Fibroblast of skin of left biceps (primary cell): ENCODE data around the gene CCDC34.
"Not testable (repeated sequence)": the region's sequence is repeated elsewhere in the genome, so short reads cannot be mapped to it uniquely, and the experiment has no call there.

Source experiments
- DNase-seq, 2 experiments: peaks; one replicate each; pipeline ENCODE4 v3.0.0-alpha.2; 2013; ENCODE audit warnings: low read depth in 2 of 2

CCDC34 gene

DNA sequence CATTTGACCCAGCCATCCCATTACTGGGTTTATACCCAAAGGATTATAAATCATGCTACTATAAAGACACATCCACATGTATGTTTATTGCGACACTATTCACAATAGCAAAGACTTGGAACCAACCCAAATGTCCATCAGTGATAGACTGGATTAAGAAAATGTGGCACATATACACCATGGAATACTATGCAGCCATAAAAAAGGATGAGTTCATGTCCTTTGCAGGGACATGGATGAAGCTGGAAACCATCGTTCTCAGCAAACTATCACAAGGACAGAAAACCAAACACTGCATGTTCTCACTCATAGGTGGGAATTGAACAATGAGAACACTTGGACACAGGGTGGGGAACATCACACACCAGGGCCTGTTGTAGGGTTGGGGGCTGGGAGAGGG, 36.0 kb downstream of the CCDC34 start:
- DNase-seq, result not testable (repeated sequence)

DNA sequence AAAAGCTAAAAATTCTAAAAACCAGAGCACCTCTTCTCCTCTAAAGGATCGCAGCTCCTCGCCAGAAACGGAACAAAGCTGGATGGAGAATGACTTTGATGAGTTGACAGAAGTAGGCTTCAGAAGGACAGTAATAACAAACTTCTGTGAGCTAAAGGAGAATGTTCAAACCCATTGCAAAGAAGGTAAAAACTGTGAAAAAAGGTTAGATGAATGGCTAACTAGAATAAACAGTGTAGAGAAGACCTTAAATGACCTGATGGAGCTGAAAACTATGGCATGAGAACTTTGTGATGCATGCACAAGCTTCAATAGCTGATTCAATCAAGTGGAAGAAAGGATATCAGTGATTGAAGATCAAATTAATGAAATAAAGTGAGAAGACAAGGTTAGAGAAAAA, 40.8 kb downstream of the CCDC34 start:
- DNase-seq, result not testable (repeated sequence)

DNA sequence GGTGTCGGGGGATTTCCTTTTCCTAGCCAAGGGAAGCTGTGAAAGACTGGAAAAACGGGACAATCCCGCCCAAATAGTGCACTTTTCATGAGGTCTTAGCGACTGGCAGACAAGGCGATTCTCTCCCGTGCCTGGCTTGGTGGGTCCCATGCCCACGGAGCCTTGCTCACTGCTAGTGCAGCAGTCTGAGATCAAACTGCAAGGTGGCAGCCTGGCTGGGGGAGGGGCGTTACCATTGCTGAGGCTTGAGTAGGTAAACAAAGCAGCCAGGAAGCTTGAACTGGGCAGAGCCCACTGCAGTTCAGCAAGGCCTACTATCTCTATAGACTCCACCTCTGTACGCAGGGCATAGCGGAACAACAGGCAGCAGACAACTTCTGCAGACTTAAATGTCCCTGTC, 41.7 kb downstream of the CCDC34 start:
- DNase-seq, result not testable (repeated sequence)

DNA sequence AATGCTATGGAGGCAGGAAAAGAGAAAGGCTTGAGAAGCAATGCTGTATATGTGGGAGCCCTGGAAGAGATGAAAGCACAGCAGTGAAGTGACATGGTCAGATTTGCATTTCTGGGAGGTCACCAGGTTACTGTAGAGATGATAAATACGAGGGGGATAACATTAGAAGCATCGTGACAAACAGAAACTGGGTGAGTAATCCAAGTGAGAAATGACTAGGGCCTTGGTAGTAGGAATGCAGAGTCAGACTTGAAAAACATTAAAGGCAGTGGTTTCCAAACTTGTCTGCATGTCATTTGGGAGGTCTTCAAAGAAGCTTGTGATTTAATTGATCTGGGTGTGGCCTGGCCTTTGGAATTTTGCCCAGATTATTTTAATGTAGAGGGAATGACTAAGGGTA, 43.9 kb downstream of the CCDC34 start:
- DNase-seq, result peak; percentile 57 to 65

DNA sequence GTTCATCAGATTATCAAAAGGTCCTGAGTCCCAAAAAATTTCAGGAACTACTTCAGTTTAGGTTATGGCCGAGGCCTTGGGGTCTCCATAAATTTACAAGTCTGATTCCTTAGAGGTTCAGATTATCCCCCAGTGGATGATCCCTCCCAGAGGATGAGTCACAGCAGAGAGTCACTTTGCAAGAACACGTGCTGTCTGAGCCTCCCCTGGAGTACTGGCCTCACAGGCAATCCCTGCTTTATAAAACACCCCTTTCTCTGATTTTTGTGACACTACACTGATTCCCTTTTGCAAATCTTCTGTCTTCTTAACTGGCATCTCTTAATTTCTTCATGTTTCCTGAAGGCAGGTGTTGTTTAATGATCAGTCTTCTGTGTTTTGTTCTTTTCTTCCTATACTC, 45.3 kb downstream of the CCDC34 start:
- no peak for DNase-seq

DNA sequence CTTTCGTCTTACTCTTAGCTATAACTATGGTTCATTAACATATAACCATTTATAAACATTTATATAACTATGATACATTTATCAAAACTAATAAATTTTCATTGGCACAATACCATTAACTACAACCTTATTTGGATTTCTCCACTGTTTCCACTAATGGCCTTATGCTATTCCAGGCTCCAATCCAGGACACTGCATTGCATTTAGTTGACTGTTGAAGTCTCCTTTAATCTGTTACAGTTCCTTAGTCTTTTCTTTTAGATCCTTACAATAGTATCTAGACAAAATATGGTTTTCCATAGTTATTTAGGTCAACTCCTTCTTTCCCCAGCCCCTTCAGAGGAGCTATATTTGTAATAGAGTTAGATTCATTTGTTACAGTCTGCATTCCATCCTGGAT, 47.2 kb downstream of the CCDC34 start:
- no peak for DNase-seq

DNA sequence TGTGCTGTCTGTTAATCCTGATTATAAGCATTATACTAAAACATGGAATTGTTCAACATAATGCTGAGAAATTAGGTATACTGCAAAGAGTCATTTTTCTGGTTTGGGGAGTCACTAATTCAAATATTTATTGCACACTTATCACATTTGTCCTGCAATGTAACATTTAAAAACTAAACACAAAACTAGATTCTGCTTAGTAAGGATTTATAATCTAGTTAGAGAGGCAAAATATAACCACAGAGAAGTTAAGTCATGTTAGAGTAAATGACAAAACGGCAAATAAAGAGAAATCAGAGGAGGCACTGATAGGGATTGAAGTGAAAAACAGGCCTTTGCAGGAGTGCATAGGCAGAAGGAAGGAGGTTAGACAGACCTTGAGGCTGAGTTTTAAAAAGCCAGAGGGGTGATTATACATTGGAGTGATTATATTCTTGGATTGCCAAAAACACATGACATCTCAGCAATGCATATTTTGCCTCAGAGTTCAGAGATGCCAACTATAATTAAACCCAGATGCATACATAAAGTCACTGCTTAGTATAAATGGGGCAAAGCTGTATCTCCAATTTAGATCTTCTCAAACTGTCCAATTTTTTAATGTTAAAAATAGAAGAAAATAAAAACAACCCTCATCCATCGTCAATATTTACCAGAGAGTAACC, 49.7 kb downstream of the CCDC34 start:
- no peak for DNase-seq

DNA sequence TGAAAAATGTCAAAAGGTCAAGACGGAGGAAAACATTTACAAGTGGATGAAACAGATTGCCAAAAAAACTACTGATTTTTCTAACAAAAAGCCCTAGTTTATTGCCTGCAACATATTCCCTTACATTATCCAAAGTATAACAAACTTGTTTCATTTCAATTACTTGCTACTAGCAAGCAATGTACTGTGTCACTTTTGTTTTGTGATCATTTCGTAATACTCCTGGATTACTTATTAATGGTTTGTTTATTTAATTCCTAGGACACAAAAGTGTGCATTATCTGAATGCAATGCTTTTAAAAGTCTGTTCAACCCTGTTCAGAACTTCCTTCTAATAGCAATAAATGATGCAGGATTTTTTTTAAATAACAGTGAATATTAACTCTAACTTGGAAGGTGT, 50.9 kb downstream of the CCDC34 start:
- DNase-seq, result no peak

DNA sequence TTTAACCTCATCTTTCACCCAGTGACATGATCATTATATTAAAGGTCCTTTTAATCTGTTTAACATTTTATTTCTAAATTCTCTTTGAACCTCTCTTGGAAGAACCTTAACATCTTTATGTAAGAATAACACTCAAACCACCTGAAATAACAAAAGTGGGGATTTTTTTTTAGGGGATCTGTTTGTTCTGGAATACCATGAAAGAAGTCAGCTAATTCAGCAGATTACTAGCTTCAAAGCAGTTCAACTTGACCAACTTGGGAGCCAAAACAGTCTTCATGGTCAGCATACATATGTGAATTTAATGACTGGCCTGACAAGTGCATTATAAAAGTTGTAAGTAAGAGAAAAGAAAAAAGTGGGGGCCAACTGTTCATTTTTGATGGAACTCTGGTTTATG, 52.3 kb downstream of the CCDC34 start:
- DNase-seq, result no peak

DNA sequence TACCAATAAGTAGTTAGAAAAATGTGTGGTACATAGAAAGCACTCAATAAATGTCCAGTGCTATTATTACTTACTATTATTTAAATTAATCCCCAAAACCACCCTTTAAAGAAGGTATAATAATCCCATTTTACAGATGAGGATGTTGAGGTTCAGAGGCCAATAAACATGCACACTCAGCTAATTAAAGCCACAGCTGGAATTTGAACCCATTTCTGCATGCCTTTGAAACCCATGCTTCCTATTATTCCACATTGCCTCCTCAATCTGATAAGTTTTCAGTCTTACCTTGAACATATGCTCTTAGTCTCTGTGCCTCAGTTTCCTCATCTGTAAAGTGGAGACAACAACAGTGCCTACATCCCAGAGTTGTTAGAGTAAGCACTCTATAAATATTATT, 52.8 kb downstream of the CCDC34 start:
- no peak for DNase-seq

DNA sequence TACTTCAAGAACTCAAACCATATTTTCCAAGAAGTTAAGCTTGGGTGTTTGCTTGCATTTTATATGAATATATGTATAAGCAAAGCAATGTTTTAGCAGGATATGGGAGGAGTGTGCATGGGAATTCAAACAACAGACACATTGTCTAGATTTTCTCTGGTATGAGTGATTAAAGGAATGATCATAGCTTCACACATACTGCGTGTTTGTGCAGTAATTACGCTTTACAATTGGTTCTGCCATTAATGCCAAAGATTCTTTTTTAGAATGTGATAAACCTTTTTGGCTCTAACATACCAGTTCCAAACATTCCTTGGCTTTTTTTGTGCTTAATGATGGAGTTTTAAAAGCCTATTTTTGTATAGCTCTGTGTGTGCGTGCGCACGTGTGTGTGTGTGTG, 54.0 kb downstream of the CCDC34 start:
- peak; percentile 90 to 93 for DNase-seq

DNA sequence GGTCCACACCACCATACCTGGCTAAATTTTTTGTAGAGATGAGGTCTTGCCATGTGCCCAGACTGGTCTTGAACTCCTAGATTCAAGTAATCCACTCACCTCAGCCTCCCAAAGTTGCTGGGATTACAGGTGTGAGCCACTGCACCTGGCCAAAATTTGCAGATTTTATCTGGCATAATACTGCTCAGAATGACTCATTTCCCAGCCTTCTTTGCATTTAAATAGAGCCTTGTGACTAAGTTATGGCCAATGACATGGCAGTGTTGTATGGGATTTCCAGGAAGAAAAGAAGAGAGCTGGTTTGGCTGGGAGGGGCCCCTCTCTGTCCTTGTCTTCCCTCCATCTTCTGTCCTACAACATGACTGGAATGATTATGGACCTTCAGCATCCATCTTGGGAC, 55.8 kb downstream of the CCDC34 start:
- DNase-seq, result no peak

DNA sequence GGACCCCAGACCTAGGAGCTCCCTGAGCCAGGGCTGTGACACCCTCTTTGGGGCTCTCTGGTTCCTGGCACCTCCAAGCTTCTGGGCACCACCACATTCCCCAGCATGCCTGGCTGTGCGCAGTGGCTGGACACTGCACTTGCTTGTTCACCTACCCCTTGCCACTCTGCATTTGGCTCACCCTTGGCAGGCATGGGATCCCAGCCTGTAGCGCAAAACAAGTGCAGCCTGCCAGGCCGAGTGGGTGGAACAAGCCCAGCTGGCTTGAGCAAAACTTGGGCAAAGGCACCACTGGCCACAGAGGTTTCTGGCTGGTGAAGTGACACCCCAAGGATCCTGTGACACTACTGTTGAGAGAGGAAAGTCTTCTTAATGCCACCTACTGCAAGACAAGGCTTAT, 57.3 kb downstream of the CCDC34 start:
- DNase-seq, result no peak

DNA sequence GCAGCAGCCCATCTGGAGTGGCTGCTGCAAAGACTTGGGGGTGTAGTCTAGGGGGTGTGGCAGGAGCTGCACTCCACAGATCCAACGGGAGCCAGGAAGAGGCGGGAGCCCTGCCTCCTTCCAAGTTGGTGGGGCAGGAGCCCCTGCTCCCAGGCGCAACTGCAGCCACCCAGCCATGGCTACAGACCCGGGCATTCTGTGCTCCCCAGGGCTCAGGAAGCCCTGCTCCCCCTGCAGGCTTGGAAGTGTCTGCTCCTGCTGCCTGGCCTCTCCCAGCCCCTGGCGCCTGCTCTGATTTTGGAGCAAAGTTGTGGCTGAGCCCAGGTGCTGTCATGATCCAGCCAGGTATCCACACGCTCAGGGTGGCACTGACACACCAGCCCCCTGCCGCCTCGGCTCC, 58.5 kb downstream of the CCDC34 start:
- no peak for DNase-seq

DNA sequence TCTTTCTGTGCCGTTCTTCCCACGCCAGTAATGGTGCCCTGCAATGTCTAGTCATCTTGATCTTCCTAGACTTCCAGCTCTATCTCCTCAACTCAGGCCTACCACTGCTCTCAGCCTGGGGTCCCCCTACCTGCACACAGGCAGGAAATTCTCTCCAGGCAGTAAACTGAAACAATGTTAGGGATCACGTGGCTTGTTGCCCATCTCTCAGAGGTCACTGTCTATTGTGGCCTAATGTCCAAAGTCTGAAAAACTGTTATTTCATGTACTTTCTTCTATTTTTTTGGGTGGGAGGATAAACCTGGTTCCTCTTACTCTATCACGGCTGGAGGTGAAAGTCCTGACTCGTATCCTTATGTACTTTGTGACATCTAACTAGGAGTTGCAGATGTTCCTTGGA, 59.1 kb downstream of the CCDC34 start:
- no peak for DNase-seq

DNA sequence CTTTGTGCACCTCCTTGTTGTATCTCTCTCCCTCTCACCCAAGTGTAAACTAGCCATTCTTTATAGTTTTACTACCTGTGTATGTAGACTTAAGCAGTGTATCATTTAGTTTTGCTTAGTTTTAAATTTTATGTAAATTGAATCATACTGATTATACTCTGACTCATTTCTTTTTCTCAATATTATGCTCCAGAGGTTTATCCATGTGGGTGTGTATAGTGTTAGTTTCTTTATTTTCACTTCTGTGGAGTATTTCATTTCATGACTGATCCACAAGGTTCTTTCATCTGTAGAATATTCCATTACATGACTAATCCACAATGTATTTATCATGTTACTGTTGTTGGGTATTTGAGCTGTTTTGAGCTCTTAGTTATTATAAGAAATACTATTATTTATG, 62.0 kb downstream of the CCDC34 start:
- DNase-seq, result no peak

DNA sequence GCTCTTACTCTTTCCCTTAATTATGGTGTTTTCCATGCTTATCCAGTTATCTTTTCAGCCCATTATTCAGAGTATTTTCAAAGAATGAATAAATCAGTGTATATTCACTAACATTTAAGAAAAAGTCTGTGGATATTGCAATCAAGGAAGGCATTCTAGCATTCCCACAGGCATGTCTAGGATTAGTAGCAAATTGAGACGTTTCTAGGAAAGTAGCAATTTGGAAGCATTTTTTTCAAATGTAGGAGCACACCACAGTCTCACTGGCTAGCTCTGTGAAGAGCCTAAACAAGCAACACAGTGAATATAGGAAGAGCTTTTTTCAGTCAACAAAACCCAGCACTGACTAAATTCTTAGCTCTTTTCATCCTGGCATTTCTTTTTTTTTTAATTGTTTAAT, 65.4 kb downstream of the CCDC34 start:
- DNase-seq, result no peak

DNA sequence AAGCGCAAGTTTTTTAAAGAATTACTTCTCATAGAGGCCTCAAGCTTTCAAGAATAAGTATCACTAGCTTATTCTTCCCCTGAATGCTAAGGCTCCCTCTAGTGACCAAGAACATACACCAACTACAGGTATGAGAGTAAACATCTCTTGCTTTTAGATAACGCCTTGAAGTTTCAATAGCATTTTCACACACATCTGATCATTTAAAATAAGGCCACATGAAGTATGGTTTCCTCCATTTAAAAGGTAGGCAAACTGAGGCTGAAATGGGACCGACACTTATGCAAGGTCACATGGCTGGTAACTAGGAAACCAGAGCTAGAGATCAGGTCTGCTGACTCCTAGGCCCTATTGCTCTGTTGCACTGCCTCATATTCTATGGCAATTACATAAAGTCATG, 66.5 kb downstream of the CCDC34 start:
- DNase-seq, result peak in 1 of 2 experiments; percentile 53

DNA sequence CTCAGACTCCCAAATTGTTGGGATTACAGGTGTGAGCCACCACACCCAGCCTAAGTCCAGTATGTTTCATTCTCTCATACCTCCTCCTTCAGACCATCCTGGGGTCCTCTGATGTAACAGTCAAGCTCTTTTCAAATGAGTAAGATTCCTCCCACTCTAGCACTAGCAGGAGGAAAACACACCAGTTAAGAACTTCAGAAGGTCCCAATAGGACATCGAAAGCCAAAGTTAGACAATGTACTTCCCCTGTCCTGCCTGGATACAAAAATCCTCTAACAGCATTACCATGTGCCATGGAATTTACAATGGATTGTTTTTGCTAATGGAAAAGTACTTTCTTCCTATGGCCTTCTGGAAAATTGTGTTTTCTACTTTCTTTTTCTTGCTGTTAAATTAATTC, 67.1 kb downstream of the CCDC34 start:
- no peak for DNase-seq

DNA sequence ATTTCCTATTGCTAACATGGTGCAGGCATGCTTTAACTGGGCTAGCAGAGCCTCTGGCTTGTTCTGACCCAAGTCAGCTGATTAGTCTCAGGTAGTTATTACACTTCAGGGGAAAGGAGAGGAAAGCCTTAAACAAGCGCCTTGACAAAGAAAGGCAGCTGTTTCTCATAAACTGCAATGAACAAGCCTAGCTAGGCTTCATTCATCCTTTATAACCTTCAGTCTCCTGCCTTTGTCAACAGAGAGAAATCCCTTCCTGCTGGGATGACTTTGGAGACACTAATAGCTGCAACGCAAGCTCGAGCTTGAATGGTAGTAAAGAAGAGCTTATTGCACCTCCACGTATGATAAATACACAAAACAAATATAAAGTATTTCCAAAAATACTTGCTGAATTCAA, 68.4 kb downstream of the CCDC34 start:
- DNase-seq, result no peak

DNA sequence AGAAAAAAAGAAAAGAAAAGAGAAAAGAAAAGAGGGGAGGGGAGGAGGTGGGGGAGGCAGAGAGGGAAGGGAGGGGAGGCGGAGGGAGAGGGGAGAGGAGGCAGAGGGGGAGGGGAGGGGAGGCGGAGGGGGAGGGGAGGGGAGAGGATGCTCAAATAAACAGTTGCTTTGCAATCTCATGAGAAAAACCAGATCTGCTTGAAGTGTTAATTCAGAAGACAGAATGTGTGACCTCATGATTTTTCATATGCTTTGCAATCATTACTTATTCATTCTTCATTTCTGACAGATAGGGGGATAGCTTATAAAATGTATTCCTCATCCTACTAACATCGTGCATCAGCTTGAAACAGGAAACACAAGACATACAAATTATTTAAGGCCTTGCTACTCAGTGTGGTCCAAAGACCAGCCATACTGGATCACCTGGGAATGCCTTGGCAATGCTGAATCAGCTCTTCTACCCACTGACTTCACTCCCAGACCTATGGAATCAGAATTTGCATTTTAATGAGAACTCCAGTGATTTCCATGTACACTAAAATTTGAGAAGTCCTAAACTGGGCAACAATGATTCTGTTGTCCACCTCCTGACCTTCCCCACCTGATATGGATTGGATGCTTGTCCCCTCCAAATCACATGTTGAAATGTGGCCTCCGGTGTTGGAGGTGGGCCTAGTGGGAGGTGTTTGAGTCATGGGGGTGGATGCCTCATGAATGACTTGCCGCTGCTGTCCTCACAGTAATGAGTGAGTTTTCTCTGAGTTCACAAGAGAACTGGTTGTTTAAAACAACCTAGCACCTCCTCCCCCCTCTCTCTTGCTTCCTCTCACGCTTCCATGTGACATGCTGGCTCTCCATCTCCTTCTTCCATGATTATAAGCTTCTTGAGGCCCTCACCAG, 69.2 kb downstream of the CCDC34 start:
- peak; percentile 47 to 54 for DNase-seq

DNA sequence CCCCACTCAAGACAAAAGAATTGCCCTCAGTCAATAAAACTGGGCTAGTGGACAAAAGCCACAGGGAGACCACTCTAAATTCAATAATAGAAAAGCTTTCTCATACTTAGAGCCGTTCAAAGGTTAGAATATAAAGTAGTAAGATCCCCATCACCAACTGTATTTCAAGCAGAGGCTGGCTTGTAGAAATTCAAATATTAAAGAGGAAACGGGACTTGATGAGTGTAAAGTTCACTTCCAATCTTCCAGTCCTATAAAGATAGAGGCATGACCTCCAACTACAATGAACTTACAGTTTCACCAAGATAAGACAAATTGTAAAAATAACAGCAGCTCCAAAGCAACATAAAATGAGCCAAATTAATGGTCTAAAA, 70.4 kb downstream of the CCDC34 start:
- DNase-seq, result no peak

DNA sequence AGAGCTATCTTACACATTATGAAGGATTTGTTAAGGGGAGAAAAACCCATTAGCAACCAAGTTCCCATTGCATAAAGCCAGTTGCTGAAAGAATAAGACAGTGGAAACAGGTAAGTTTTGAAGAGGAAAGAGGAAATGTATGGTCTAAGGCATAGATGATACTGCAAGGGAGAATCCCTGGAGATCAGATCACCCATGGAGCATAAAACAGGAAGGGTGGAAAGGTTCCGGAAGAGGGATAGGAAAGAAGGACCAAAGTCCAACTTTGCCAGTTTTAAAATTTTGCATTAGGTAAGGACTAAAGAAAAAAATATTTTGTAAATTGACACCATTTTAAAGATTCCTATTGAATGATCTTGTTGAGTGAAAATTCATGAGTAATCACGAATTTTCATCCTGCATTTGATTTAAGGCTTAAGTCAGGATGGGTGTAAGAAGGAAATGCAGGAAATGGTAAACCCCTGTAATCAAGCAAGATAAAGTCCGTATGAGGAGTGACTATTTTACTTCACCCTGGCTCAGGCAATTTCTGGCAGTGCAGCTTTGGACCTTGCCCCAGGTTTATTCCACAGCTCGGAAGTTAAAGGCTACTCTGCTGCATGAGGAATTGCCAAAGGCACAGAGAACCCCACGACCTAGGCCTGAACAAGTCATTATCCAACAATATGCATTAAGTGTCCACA, 70.9 kb downstream of the CCDC34 start:
- peak in 1 of 2 experiments; percentile 49 for DNase-seq
